H1 (cell line): ENCODE data around the gene TMEM117. TPM values are rescaled to one million over a fixed set of nuclear protein-coding genes. Genes with fewer than 3 reads are reported as not detected.
A peak's percentile ranks its signal among the peaks of the same experiment; 100 is the strongest.

Experiments used
- CTCF ChIA-PET: fragments of 300-600 bp; sonication (Branson Sonifier 250); formaldehyde crosslinking; loops from one replicate; lab custom pipeline; 2021; ENCODE audit not compliant: partially characterized antibody; lab: Charles Lee
- POLR2A ChIA-PET: fragments of 300-600 bp; sonication (Branson Sonifier 250); formaldehyde crosslinking; loops from one replicate; lab custom pipeline; 2021; ENCODE audit warnings: inconsistent platforms; ENCODE audit not compliant: partially characterized antibody; lab: Charles Lee
- DNase-seq, 2 experiments: peaks; one replicate each; pipeline versions ENCODE4 v3.0.0 to v3.0.0-alpha.2; 2010 to 2022; ENCODE audit warnings: low spot score in 2 of 2, low read depth in 1 of 2, mixed read lengths in 1 of 2
- FAIRE-seq: peaks from 2 replicates; lab custom pipeline; 2011; peaks lifted over from hg19 to GRCh38; lab: Jason Lieb, UNC
- H2AFZ ChIP-seq: 2 replicates; pipeline ENCODE4 v1.8.1; 2012; ENCODE audit warnings: low read length, inconsistent platforms
- H2AK5ac ChIP-seq: 2 replicates; pipeline ENCODE4 v1.6.1; 2013; ENCODE audit warnings: low read depth, low read length
- H2BK120ac ChIP-seq: replicated peaks from 2 replicates; pipeline ENCODE3; 2013; ENCODE audit warnings: low read depth, low read length, inconsistent platforms
- H2BK12ac ChIP-seq: 2 replicates; pipeline ENCODE4 v1.6.1; 2013; ENCODE audit warnings: low read depth, low read length
- H2BK15ac ChIP-seq: 2 replicates; pipeline ENCODE4 v1.6.1; 2013; ENCODE audit warnings: low read length
- H2BK20ac ChIP-seq: 2 replicates; pipeline ENCODE4 v1.6.1; 2013; ENCODE audit warnings: low read length
- H2BK5ac ChIP-seq: 2 replicates; pipeline ENCODE4 v1.6.1; 2013; ENCODE audit warnings: low read depth, low read length
- H3K14ac ChIP-seq: 2 replicates; pipeline ENCODE4 v1.6.1; 2013; ENCODE audit warnings: inconsistent platforms; ENCODE audit not compliant: insufficient read length
- H3K18ac ChIP-seq: 2 replicates; pipeline ENCODE4 v1.6.1; 2013; ENCODE audit warnings: low read length; ENCODE audit errors: extremely low read depth
- H3K23ac ChIP-seq: 2 replicates; pipeline ENCODE4 v1.6.1; 2013; ENCODE audit warnings: inconsistent platforms; ENCODE audit not compliant: insufficient read length
- H3K23me2 ChIP-seq: 2 replicates; pipeline ENCODE4 v1.6.1; 2013; ENCODE audit warnings: low read depth, low read length
- H3K27ac ChIP-seq: 2 replicates; pipeline ENCODE4 v1.6.1; 2011; ENCODE audit warnings: low read depth, low read length, inconsistent platforms
- H3K27me3 ChIP-seq, 4 experiments: replicated peaks in 1 of 4; 1 replicate in 1 of 4; 2 replicates in 3 of 4; pipeline versions ENCODE4 v1.6.1 to v1.8.1; 2011 to 2013; ENCODE audit warnings: low read length in 3 of 4, mild to moderate bottlenecking in 3 of 4, inconsistent platforms in 2 of 4, mixed read lengths in 2 of 4, moderate library complexity in 1 of 4; ENCODE audit not compliant: control insufficient read depth in 3 of 4, insufficient read depth in 3 of 4; ENCODE audit errors: extremely low read depth in 1 of 4
- H3K36me3 ChIP-seq, 4 experiments: 2 replicates each; pipeline versions ENCODE4 v1.6.1 to v1.8.1; 2011 to 2013; ENCODE audit warnings: mild to moderate bottlenecking in 4 of 4, low read length in 3 of 4, moderate library complexity in 2 of 4, control low read depth in 1 of 4, inconsistent platforms in 1 of 4; ENCODE audit not compliant: insufficient read depth in 4 of 4, control insufficient read depth in 2 of 4
- H3K4ac ChIP-seq: replicated peaks from 2 replicates; pipeline ENCODE3; 2013; ENCODE audit warnings: low read length, low read depth, mixed read lengths, inconsistent platforms; ENCODE audit not compliant: insufficient read length
- H3K4me1 ChIP-seq, 4 experiments: replicated peaks in 1 of 4; 1 replicate in 1 of 4; 2 replicates in 3 of 4; pipeline versions ENCODE4 v1.6.1 to v1.8.1; 2011 to 2013; ENCODE audit warnings: low read length in 3 of 4, inconsistent platforms in 2 of 4, mixed read lengths in 1 of 4; ENCODE audit not compliant: insufficient read depth in 4 of 4, control insufficient read depth in 3 of 4
- H3K4me2 ChIP-seq, 2 experiments: 2 replicates each; pipeline versions ENCODE4 v1.6.1 to v1.8.1; 2011 to 2013; ENCODE audit warnings: low read depth in 2 of 2, low read length in 2 of 2, control low read depth in 1 of 2, inconsistent platforms in 1 of 2, mild to moderate bottlenecking in 1 of 2; ENCODE audit not compliant: insufficient read depth in 1 of 2
- H3K4me3 ChIP-seq, 4 experiments: fragments of 200-600, 300-600 bp in 1 of 4; sonication (generic), shearing (Covaris generic), sonication (Bioruptor Twin) in 1 of 4; 2 replicates each; pipeline versions ENCODE4 v1.5.1 to v1.8.1; 2011 to 2016; ENCODE audit warnings: low read length in 4 of 4, low read depth in 3 of 4, control low read depth in 2 of 4, inconsistent platforms in 2 of 4, mild to moderate bottlenecking in 2 of 4, mixed read lengths in 1 of 4, moderate library complexity in 1 of 4; ENCODE audit not compliant: insufficient read depth in 2 of 4; ENCODE audit errors: extremely low read depth in 1 of 4
- H3K56ac ChIP-seq: replicated peaks from 2 replicates; pipeline ENCODE3; 2013; ENCODE audit warnings: low read depth, mild to moderate bottlenecking, mixed read lengths, low read length, inconsistent platforms; ENCODE audit not compliant: insufficient read length
- H3K79me1 ChIP-seq: 2 replicates; pipeline ENCODE4 v1.6.1; 2013; ENCODE audit warnings: low read depth, low read length, control low read depth
- H3K79me2 ChIP-seq, 2 experiments: 2 replicates each; pipeline versions ENCODE4 v1.6.1 to v1.8.1; 2012 to 2013; ENCODE audit warnings: low read length in 2 of 2, mild to moderate bottlenecking in 2 of 2, inconsistent platforms in 1 of 2; ENCODE audit not compliant: insufficient read depth in 2 of 2, control insufficient read depth in 1 of 2
- H3K9ac ChIP-seq, 4 experiments: replicated peaks in 1 of 4; 1 replicate in 1 of 4; 2 replicates in 3 of 4; pipeline versions ENCODE4 v1.6.1 to v1.8.1; 2011 to 2013; ENCODE audit warnings: low read depth in 3 of 4, low read length in 3 of 4, control low read depth in 2 of 4, mild to moderate bottlenecking in 2 of 4, moderate library complexity in 2 of 4, inconsistent platforms in 1 of 4; ENCODE audit errors: extremely low read depth in 1 of 4
- H3K9me3 ChIP-seq, 2 experiments: 2 replicates each; pipeline versions ENCODE4 v1.6.1 to v1.8.1; 2012 to 2013; ENCODE audit warnings: mild to moderate bottlenecking in 2 of 2, moderate library complexity in 2 of 2, control low read depth in 1 of 2, inconsistent platforms in 1 of 2, low read depth in 1 of 2, low read length in 1 of 2, mixed read lengths in 1 of 2; ENCODE audit not compliant: insufficient read depth in 2 of 2
- H4K20me1 ChIP-seq, 2 experiments: replicated peaks in 1 of 2; 2 replicates each; pipeline versions ENCODE3 to v1.8.1; 2011 to 2013; ENCODE audit warnings: inconsistent platforms in 2 of 2, low read length in 2 of 2, mild to moderate bottlenecking in 1 of 2; ENCODE audit not compliant: insufficient read depth in 2 of 2, control insufficient read depth in 1 of 2
- H4K5ac ChIP-seq: 2 replicates; pipeline ENCODE4 v1.6.1; 2013; ENCODE audit warnings: low read length, low read depth, mixed read lengths, inconsistent platforms; ENCODE audit not compliant: insufficient read length
- H4K8ac ChIP-seq: 2 replicates; pipeline ENCODE4 v1.8.0; 2013; ENCODE audit warnings: mild to moderate bottlenecking, moderate library complexity, low read length, inconsistent platforms; ENCODE audit not compliant: insufficient read depth; ENCODE audit errors: extremely low read depth
- H4K91ac ChIP-seq: replicated peaks from 2 replicates; pipeline ENCODE3; 2013; ENCODE audit warnings: low read length, mixed read lengths, inconsistent platforms; ENCODE audit not compliant: insufficient read length
- BRCA1 ChIP-seq: IDR thresholded peaks from 2 replicates; pipeline ENCODE4 v1.6.1; 2012; ENCODE audit warnings: low read depth, low read length, improper control_type of control experiment
- POLR2AphosphoS5 ChIP-seq: IDR thresholded peaks from 2 replicates; pipeline ENCODE4 v1.6.1; 2011; ENCODE audit warnings: low read depth, low read length
- RAD21 ChIP-seq, 2 experiments: IDR thresholded peaks in 1 of 2; conservative IDR thresholded peaks in 1 of 2; 2 replicates each; pipeline ENCODE4 v1.6.1; 2011; ENCODE audit warnings: low read depth in 2 of 2, low read length in 2 of 2, improper control_type of control experiment in 1 of 2, inconsistent platforms in 1 of 2, mild to moderate bottlenecking in 1 of 2, moderate library complexity in 1 of 2
- RNF2 ChIP-seq: fragments of 200-900, 300-1000 bp; sonication (generic); IDR thresholded peaks from 2 replicates; pipeline ENCODE4 v1.7.1; 2016; ENCODE audit warnings: borderline replicate concordance, low read depth, mild to moderate bottlenecking, antibody characterized with exemption, low read length; ENCODE audit not compliant: poor library complexity, severe bottlenecking; ENCODE audit errors: missing control alignments
- TBP ChIP-seq: IDR thresholded peaks from 2 replicates; pipeline ENCODE4 v1.6.1; 2011; ENCODE audit warnings: low read depth, low read length, improper control_type of control experiment
- TCF12 ChIP-seq: IDR thresholded peaks from 2 replicates; pipeline ENCODE4 v1.6.1; 2011; ENCODE audit warnings: low read depth, mild to moderate bottlenecking, low read length
- WGBS, 2 experiments: shearing (Covaris generic) in 1 of 2; methylation state at CpG; one replicate each; pipeline versions ENCODE4 v1.1.6 to v1.1.7; 2013 to 2015; ENCODE audit warnings: low lambda C conversion rate in 2 of 2, mixed read lengths in 2 of 2, inconsistent platforms in 1 of 2, low coverage in 1 of 2, missing lambda C conversion rate in 1 of 2; ENCODE audit not compliant: insufficient replicate concordance in 2 of 2, insufficient coverage in 1 of 2, insufficient read length in 1 of 2; ENCODE audit errors: extremely low coverage in 1 of 2, missing lambda C conversion rate in 1 of 2; 5-methylcytosine and 5-hydroxymethylcytosine counted together
- polyA plus RNA-seq, 7 experiments: library from polyadenylated mRNA; depleted of rRNA in 3 of 7; stranded (reverse) in 5 of 7; unstranded in 2 of 7; fragments of >200 nt in 5 of 7; fragments of 200-250 nt in 2 of 7; gene quantifications; 1 replicate in 5 of 7; 2 replicates in 1 of 7; 4 replicates in 1 of 7; pipeline versions ENCODE4 v1.2.1 to v1.2.3, GENCODE V29; 2011 to 2013; ENCODE audit warnings: missing spikeins in 2 of 7, mixed read lengths in 2 of 7
- total RNA-seq: library from RNA; stranded (reverse); fragmentation: NEBNext Ultra II Directional; extraction: Animal tissue kit (Norgen Biotek cat#: 25700); gene quantifications from 2 replicates; pipeline ENCODE4 v1.2.1, GENCODE V29; 2021
- TF ChIP-seq, protein P1 (sequence below), 3 experiments: IDR thresholded peaks; 1 replicate in 2 of 3; 2 replicates in 1 of 3; pipeline versions ENCODE4 v1.5.1 to v1.6.1; 2011; ENCODE audit warnings: low read length in 3 of 3, mild to moderate bottlenecking in 3 of 3, inconsistent platforms in 2 of 3, low read depth in 1 of 3, moderate library complexity in 1 of 3; ENCODE audit not compliant: insufficient read depth in 1 of 3; ENCODE audit errors: control extremely low read depth in 1 of 3

The TMEM117 gene
- total and polyA plus RNA-seq, 2 of the 8 experiments (the other 6 are each of a cell fraction or from before 2014, with no cell fraction given) = 0.80 to 1.4 TPM

DNA sequence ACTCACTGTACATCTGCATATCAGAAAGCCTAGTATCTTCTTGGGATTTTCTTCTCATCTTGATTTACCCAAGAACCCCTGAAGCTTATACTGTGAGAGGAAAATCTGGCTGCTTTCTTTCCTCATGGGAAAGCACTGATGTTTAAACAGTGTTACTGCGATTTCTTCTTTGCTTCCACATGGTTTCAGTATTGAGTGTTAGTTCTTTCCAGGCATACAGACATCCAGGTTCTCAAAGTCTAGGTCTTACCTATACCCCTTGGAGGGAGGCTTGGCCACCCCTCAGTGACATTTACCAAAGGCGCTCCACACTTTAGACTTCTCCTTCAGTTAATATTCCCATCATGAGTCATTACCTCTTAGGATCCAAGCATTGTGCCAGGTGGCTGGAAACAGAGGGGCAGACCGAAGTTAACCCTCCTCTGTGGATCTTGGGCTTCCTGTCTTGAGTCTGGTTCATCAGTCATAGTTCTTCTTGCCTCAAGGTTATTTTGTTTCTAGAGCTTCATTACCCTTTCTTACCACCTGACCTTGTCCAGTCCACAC lies 79.1 kb downstream of the TMEM117 start:
- no peak for DNase-seq
- CTCF ChIA-PET = interaction anchor here (0.6 to 2.0 kb wide), 10 partner anchors 11 to 427 kb away, joined by 3 to 12 read pairs (median 3); no protein-coding TSS in a partner anchor
- no peak overlapping the region for H2BK5ac ChIP-seq
- no peak overlapping the region for H2AK5ac ChIP-seq
- H3K4me2 ChIP-seq = no peak overlapping the region
- H2BK12ac ChIP-seq = no peak overlapping the region
- H2BK120ac ChIP-seq = no peak overlapping the region
- H4K5ac ChIP-seq = no peak overlapping the region
- no peak overlapping the region for H3K4me3 ChIP-seq
- no peaks in the 10 kb centered on the region for H3K27me3 ChIP-seq
- no peak overlapping the region for H2AFZ ChIP-seq
- no peak overlapping the region for H2BK15ac ChIP-seq
- no peaks in the 10 kb centered on the region for H3K9me3 ChIP-seq
- no peaks in the 10 kb centered on the region for H3K79me2 ChIP-seq
- peak; percentile 88 for FAIRE-seq
- TF ChIP-seq, protein P1, sequence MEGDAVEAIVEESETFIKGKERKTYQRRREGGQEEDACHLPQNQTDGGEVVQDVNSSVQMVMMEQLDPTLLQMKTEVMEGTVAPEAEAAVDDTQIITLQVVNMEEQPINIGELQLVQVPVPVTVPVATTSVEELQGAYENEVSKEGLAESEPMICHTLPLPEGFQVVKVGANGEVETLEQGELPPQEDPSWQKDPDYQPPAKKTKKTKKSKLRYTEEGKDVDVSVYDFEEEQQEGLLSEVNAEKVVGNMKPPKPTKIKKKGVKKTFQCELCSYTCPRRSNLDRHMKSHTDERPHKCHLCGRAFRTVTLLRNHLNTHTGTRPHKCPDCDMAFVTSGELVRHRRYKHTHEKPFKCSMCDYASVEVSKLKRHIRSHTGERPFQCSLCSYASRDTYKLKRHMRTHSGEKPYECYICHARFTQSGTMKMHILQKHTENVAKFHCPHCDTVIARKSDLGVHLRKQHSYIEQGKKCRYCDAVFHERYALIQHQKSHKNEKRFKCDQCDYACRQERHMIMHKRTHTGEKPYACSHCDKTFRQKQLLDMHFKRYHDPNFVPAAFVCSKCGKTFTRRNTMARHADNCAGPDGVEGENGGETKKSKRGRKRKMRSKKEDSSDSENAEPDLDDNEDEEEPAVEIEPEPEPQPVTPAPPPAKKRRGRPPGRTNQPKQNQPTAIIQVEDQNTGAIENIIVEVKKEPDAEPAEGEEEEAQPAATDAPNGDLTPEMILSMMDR (IDR thresholded peaks at IDR 0.05; ENCODE audit: control extremely low read depth in 1 of 3, insufficient read depth in 1 of 3, low read depth in 1 of 3, low read length in 3 of 3) = peak in 2 of 3 experiments; percentile 49 to 64; a peak in 3 of 4 replicates
- TF ChIP-seq RAD21 (IDR thresholded peaks at IDR 0.05 in 1 of 2, conservative IDR thresholded peaks at IDR 0.05 in 1 of 2; ENCODE audit: low read depth in 2 of 2, low read length in 2 of 2) (peak; percentile 61 to 66; a peak in 3 of 4 replicates), TBP (no peak), BRCA1 (no peak), RNF2 (no peak), TCF12 (no peak), POLR2AphosphoS5 (no peak)
- TF ChIP-seq, all 59 proteins: peak for 2
- Histone ChIP-seq H4K8ac (no peak overlapping the region), H4K20me1 (no peaks in the 10 kb centered on the region), H3K23ac (no peak overlapping the region), H3K9ac (no peak overlapping the region), H3K18ac (no peak overlapping the region), H2BK20ac (0 out of 2 replicates have a peak overlapping the region, but pooled peaks have one; percentile 32), H3K56ac (no peak overlapping the region), H3K23me2 (no peaks in the 10 kb centered on the region), H3K27ac (no peak overlapping the region), H3K79me1 (no peaks in the 10 kb centered on the region), H4K91ac (no peak overlapping the region), H3K36me3 (no peaks in the 10 kb centered on the region), H3K4me1 (peaks cover 0 to 3% (median 0%) of the 10 kb centered on the region in 4 experiments; a peak in 2 of 7 replicates), H3K14ac (no peak overlapping the region), H3K4ac (no peak overlapping the region)
- POLR2A ChIA-PET = interaction anchor here (1.1 kb wide), 1 partner anchor 110 kb away, joined by 3 read pairs; the partner anchor contains the start of gene TWF1
- 60% methylated on average over 3 of the region's 3 CpGs; no CpG with 5 or more reads in 1 of the 2 experiments for WGBS, 2 experiments
